IMR-90 (cell line): ENCODE data around the gene DYNC1H1. TPM values are rescaled to one million over a fixed set of nuclear protein-coding genes. Genes with fewer than 3 reads are reported as not detected.

Experiments used
- ATAC-seq: fragments of 200-7000 bp; cut with Tn5 transposase; 2 replicates; pipeline ENCODE4 v1.9.1; 2020; ENCODE audit warnings: low read depth, mild to moderate bottlenecking, moderate library complexity
- BruUV-seq: library from RNA; stranded (reverse); fragments of 400-500 nt; replicated peaks from 2 replicates; lab custom pipeline; 2021; lab: Mats Ljungman, UMichigan
- CTCF ChIA-PET: fragments of 300-600 bp; formaldehyde crosslinking; extraction: SDS; loops from one replicate; lab custom pipeline; 2021; ENCODE audit warnings: antibody characterized with exemption; lab: Yijun Ruan, JAX
- POLR2A ChIA-PET: fragments of 300-600 bp; sonication (Branson Sonifier 250); formaldehyde crosslinking; loops from one replicate; lab custom pipeline; 2022; ENCODE audit warnings: antibody characterized with exemption; ENCODE audit not compliant: unreplicated experiment; lab: Charles Lee
- DNase-seq: peaks from one replicate; pipeline ENCODE4 v3.0.0; 2013
- H2AFZ ChIP-seq: replicated peaks from 2 replicates; pipeline ENCODE3; 2013; ENCODE audit warnings: low read length, mild to moderate bottlenecking; ENCODE audit not compliant: poor library complexity
- H2AK5ac ChIP-seq: 2 replicates; pipeline ENCODE4 v1.6.1; 2013; ENCODE audit warnings: low read depth, low read length, inconsistent platforms
- H2AK9ac ChIP-seq: replicated peaks from 2 replicates; pipeline ENCODE3; 2013; ENCODE audit warnings: mild to moderate bottlenecking, low read depth, low read length, moderate library complexity; ENCODE audit not compliant: poor library complexity
- H2BK120ac ChIP-seq: 2 replicates; pipeline ENCODE4 v1.6.1; 2013; ENCODE audit warnings: low read depth, low read length, inconsistent platforms
- H2BK15ac ChIP-seq: 3 replicates; pipeline ENCODE4 v1.6.1; 2013; ENCODE audit warnings: low read depth, low read length, inconsistent platforms
- H2BK20ac ChIP-seq: 2 replicates; pipeline ENCODE4 v1.6.1; 2013; ENCODE audit warnings: low read depth, mild to moderate bottlenecking, inconsistent platforms, low read length, moderate library complexity
- H2BK5ac ChIP-seq: 2 replicates; pipeline ENCODE4 v1.6.1; 2013; ENCODE audit warnings: mild to moderate bottlenecking, low read depth, low read length, inconsistent platforms; ENCODE audit not compliant: poor library complexity, severe bottlenecking
- H3K14ac ChIP-seq: replicated peaks from 2 replicates; pipeline ENCODE4 v1.6.1; 2013; ENCODE audit warnings: low read depth, low read length, inconsistent platforms
- H3K18ac ChIP-seq: 2 replicates; pipeline ENCODE4 v1.6.1; 2013; ENCODE audit warnings: low read depth, low read length, control low read depth
- H3K23ac ChIP-seq: 2 replicates; pipeline ENCODE4 v1.6.1; 2013; ENCODE audit warnings: low read depth, low read length, inconsistent platforms
- H3K27ac ChIP-seq: 2 replicates; pipeline ENCODE4 v1.5.1; 2013; ENCODE audit warnings: mild to moderate bottlenecking, control low read depth, low read length; ENCODE audit not compliant: insufficient read depth
- H3K27me3 ChIP-seq: 2 replicates; pipeline ENCODE4 v1.6.1; 2013; ENCODE audit warnings: low read length; ENCODE audit not compliant: control insufficient read depth, insufficient read depth
- H3K36me3 ChIP-seq: 2 replicates; pipeline ENCODE4 v1.6.1; 2013; ENCODE audit warnings: low read length, mixed read lengths; ENCODE audit not compliant: control insufficient read depth, insufficient read depth
- H3K4ac ChIP-seq: 2 replicates; pipeline ENCODE4 v1.6.1; 2013; ENCODE audit warnings: low read depth, low read length, inconsistent platforms
- H3K4me1 ChIP-seq: 2 replicates; pipeline ENCODE4 v1.6.1; 2013; ENCODE audit warnings: low read length, mixed read lengths; ENCODE audit not compliant: control insufficient read depth, insufficient read depth
- H3K4me2 ChIP-seq: 2 replicates; pipeline ENCODE4 v1.6.1; 2013; ENCODE audit warnings: low read depth, mild to moderate bottlenecking, control low read depth, low read length, moderate library complexity
- H3K4me3 ChIP-seq: 2 replicates; pipeline ENCODE4 v1.5.1; 2013; ENCODE audit warnings: low read depth, mild to moderate bottlenecking, control low read depth, low read length, moderate library complexity; ENCODE audit not compliant: insufficient read depth
- H3K56ac ChIP-seq: 2 replicates; pipeline ENCODE4 v1.6.1; 2013; ENCODE audit warnings: low read length, inconsistent platforms; ENCODE audit not compliant: insufficient read depth; ENCODE audit errors: extremely low read depth
- H3K79me1 ChIP-seq, 2 experiments: 2 replicates each; pipeline ENCODE4 v1.6.1; 2013; ENCODE audit warnings: low read length in 2 of 2, inconsistent platforms in 1 of 2, low read depth in 1 of 2
- H3K9ac ChIP-seq: 2 replicates; pipeline ENCODE4 v1.6.1; 2013; ENCODE audit warnings: low read depth, low read length, control low read depth
- H3K9me1 ChIP-seq: 2 replicates; pipeline ENCODE4 v1.6.1; 2013; ENCODE audit warnings: low read length, inconsistent platforms; ENCODE audit not compliant: insufficient read depth
- H3K9me3 ChIP-seq: 2 replicates; pipeline ENCODE4 v1.6.1; 2013; ENCODE audit warnings: low read length; ENCODE audit not compliant: control insufficient read depth, insufficient read depth
- H4K20me1 ChIP-seq: 2 replicates; pipeline ENCODE4 v1.6.1; 2013; ENCODE audit warnings: low read length, inconsistent platforms; ENCODE audit not compliant: insufficient read depth
- H4K5ac ChIP-seq: 2 replicates; pipeline ENCODE4 v1.6.1; 2013; ENCODE audit warnings: mild to moderate bottlenecking, low read depth, low read length, control low read depth
- H4K8ac ChIP-seq, 2 experiments: 2 replicates each; pipeline ENCODE4 v1.6.1; 2013; ENCODE audit warnings: low read depth in 2 of 2, low read length in 2 of 2, control low read depth in 1 of 2, inconsistent platforms in 1 of 2
- H4K91ac ChIP-seq: 2 replicates; pipeline ENCODE4 v1.6.1; 2013; ENCODE audit warnings: low read depth, low read length, inconsistent platforms; ENCODE audit not compliant: insufficient read depth
- CHD1 ChIP-seq: IDR thresholded peaks from 2 replicates; pipeline ENCODE4 v1.6.1; 2012; ENCODE audit warnings: low read depth, low read length, improper control_type of control experiment
- CTCF ChIP-seq: conservative IDR thresholded peaks from 2 replicates; pipeline ENCODE4 v1.5.1; 2012; ENCODE audit warnings: mild to moderate bottlenecking, low read depth, low read length, improper control_type of control experiment
- MAFK ChIP-seq: IDR thresholded peaks from 2 replicates; pipeline ENCODE4 v1.6.1; 2012; ENCODE audit warnings: low read depth, low read length, improper control_type of control experiment
- MAZ ChIP-seq: IDR thresholded peaks from 2 replicates; pipeline ENCODE4 v1.6.1; 2012; ENCODE audit warnings: low read depth, mild to moderate bottlenecking, low read length, improper control_type of control experiment, moderate library complexity, borderline replicate concordance
- MXI1 ChIP-seq: IDR thresholded peaks from 2 replicates; pipeline ENCODE4 v1.6.1; 2012; ENCODE audit warnings: low read depth, mild to moderate bottlenecking, low read length, moderate library complexity, borderline replicate concordance
- NFE2L2 ChIP-seq: fragments of 150-350 bp; IDR thresholded peaks from 2 replicates; pipeline ENCODE4 v1.6.1; 2016; ENCODE audit warnings: low read depth, mild to moderate bottlenecking, low read length
- POLR2A ChIP-seq: IDR thresholded peaks from 2 replicates; pipeline ENCODE4 v1.6.1; 2012; ENCODE audit warnings: mild to moderate bottlenecking, low read depth, low read length
- RAD21 ChIP-seq: IDR thresholded peaks from 2 replicates; pipeline ENCODE4 v1.6.1; 2012; ENCODE audit warnings: low read length, improper control_type of control experiment
- RFX5 ChIP-seq: IDR thresholded peaks from 2 replicates; pipeline ENCODE4 v1.8.0; 2012; ENCODE audit warnings: low read depth, mild to moderate bottlenecking, low read length, moderate library complexity
- SMC3 ChIP-seq: fragments of 150-350 bp; IDR thresholded peaks from 2 replicates; pipeline ENCODE4 v1.6.1; 2016; ENCODE audit warnings: low read depth, mild to moderate bottlenecking, antibody characterized with exemption, low read length, moderate library complexity
- USF2 ChIP-seq: fragments of 150-350 bp; IDR thresholded peaks from 2 replicates; pipeline ENCODE4 v1.6.1; 2017; ENCODE audit warnings: mild to moderate bottlenecking, antibody characterized with exemption, low read length, low read depth
- WGBS, 2 experiments: methylation state at CpG; one replicate each; pipeline versions ENCODE4 v1.1.5 to v1.1.7; 2013; ENCODE audit warnings: missing lambda C conversion rate in 2 of 2; ENCODE audit not compliant: insufficient read length in 1 of 2; ENCODE audit errors: extremely low coverage in 2 of 2; 5-methylcytosine and 5-hydroxymethylcytosine counted together
- dilution Hi-C: fragments of 300-500 bp; cut with HindIII; formaldehyde crosslinking; loops from one replicate; pipeline ENCODE4 v1.14.3; 2018; ENCODE audit warnings: low sequenced_read_pairs; ENCODE audit not compliant: unreplicated experiment
- in situ Hi-C: fragments of 300-500 bp; cut with MboI; formaldehyde crosslinking; loops from 3 replicates; pipeline ENCODE4 v1.14.3; 2019; ENCODE audit warnings: low sequenced_read_pairs, inconsistent platforms, mixed read lengths
- intact Hi-C: fragments of 100-400 bp; cut with micrococcal nuclease; formaldehyde crosslinking; loops from 2 replicates; pipeline ENCODE4 v1.10.0; 2022
- polyA plus RNA-seq, 3 experiments: library from polyadenylated mRNA; depleted of rRNA; stranded (reverse); fragments of >200 nt; gene quantifications; 2 replicates each; pipeline ENCODE4 v1.2.3, GENCODE V29; 2012; ENCODE audit warnings: low replicate concordance in 1 of 3
- total RNA-seq: library from RNA; depleted of rRNA; stranded (reverse); fragments of >200 nt; gene quantifications from 2 replicates; pipeline ENCODE4 v1.2.3, GENCODE V29; 2012
- TF ChIP-seq, protein P1 (sequence below): fragments of 150-350 bp; IDR thresholded peaks from 2 replicates; pipeline ENCODE4 v1.6.1; 2016; ENCODE audit warnings: low read depth, mild to moderate bottlenecking, low read length, moderate library complexity, borderline replicate concordance

The DYNC1H1 gene
- total and polyA plus RNA-seq, 2 of the 4 experiments (the other 2 are of a cell fraction) = 240 to 670 TPM

GRCh38 chr14:102019006-102019540 lies 54.7 kb downstream of the DYNC1H1 start:
- H3K4me2 ChIP-seq = no peak overlapping the region
- H4K91ac ChIP-seq = no peak overlapping the region
- DNase-seq = no peak
- H2AFZ ChIP-seq = no peak overlapping the region
- in situ Hi-C loops = no loop called here
- H4K20me1 ChIP-seq = peaks cover 18% of the 10 kb centered on the region; the same call in 1 of the 2 replicates
- dilution Hi-C loops = no loop called here
- H3K18ac ChIP-seq = no peak overlapping the region
- H2AK5ac ChIP-seq = no peak overlapping the region
- H2BK15ac ChIP-seq = no peak overlapping the region
- CTCF ChIA-PET = no interaction called here
- H3K4ac ChIP-seq = no peak overlapping the region
- POLR2A ChIA-PET = no interaction called here
- H4K8ac ChIP-seq = no peak overlapping the region
- H3K56ac ChIP-seq = no peak overlapping the region
- peaks cover 6% of the 10 kb centered on the region; the same call in 1 of the 2 replicates for H3K9me1 ChIP-seq
- H2BK20ac ChIP-seq = no peak overlapping the region
- no peak overlapping the region for H3K9ac ChIP-seq
- H3K23ac ChIP-seq = no peak overlapping the region
- no peak overlapping the region for H3K14ac ChIP-seq
- peaks cover 2% of the 10 kb centered on the region; the same call in 1 of the 2 replicates for H3K4me1 ChIP-seq
- no peak overlapping the region for H4K5ac ChIP-seq
- H3K4me3 ChIP-seq = no peak overlapping the region
- no peaks in the 10 kb centered on the region for H3K27me3 ChIP-seq
- TF ChIP-seq SMC3 = no peak
- TF ChIP-seq CHD1 = no peak
- no peak for TF ChIP-seq MAZ
- no peak for TF ChIP-seq MXI1
- TF ChIP-seq POLR2A = no peak
- no peak for TF ChIP-seq MAFK
- no peak for TF ChIP-seq RFX5
- no peak for TF ChIP-seq CTCF
- TF ChIP-seq, protein P1, sequence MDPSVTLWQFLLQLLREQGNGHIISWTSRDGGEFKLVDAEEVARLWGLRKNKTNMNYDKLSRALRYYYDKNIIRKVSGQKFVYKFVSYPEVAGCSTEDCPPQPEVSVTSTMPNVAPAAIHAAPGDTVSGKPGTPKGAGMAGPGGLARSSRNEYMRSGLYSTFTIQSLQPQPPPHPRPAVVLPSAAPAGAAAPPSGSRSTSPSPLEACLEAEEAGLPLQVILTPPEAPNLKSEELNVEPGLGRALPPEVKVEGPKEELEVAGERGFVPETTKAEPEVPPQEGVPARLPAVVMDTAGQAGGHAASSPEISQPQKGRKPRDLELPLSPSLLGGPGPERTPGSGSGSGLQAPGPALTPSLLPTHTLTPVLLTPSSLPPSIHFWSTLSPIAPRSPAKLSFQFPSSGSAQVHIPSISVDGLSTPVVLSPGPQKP = no peak
- no peak for TF ChIP-seq RAD21
- no peak for TF ChIP-seq NFE2L2
- TF ChIP-seq USF2 = no peak
- BruUV-seq = no TSS peak
- intact Hi-C loops = no loop called here
- no peak overlapping the region for H2BK120ac ChIP-seq
- no peak overlapping the region for H2BK5ac ChIP-seq
- no peak overlapping the region for H2AK9ac ChIP-seq
- no peak overlapping the region for H3K27ac ChIP-seq
- no peaks in the 10 kb centered on the region for H3K9me3 ChIP-seq
- WGBS, 2 experiments = 64% methylated on average over 2 of the region's 9 CpGs; no CpG with 5 or more reads in 1 of the 2 experiments
- peaks cover 87% of the 10 kb centered on the region for H3K36me3 ChIP-seq
- H3K79me1 ChIP-seq = peaks cover 15 to 52% of the 10 kb centered on the region in 2 experiments
- no peak for ATAC-seq
